Measurements from ENCODE around the gene CDH20.

The CDH20 gene

GRCh38 chr18:61432590-61432989, 99.4 kb downstream of the CDH20 start:
- DNase-seq: no peak

DNA sequence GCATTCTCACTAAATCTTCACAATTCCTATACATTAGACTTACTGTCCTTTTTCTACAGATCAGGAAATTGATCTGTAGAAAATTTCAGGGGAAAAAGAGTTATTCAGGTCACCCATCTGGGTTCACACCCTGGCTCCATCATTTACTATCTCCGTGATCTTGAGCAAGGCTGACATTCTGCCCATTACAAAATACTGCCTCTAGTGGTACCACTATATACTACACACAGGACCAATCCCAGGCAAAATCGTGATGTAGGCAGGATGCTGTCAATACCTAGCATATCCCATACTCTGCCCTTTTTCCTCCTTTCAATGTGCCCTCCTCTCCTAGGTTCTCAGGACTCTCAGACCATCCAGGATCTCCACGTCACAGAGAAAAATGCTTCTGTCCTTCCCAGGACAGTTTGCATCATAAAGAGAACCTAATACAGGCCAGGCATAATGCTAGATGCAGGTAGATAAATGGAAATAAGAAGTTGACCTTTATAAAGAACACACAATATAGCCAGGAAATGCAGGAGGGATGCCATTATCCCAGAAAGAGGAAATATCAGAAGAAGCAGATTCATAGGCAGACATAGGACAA, 101.9 kb downstream of the CDH20 start:
- DNase-seq: peak in 2 of 3 experiments; percentile 15 to 35

GRCh38 chr18:61443081-61443725, 110.0 kb downstream of the CDH20 start:
- no peak for DNase-seq

- DNase-seq: no peak
These were observed 115.1 kb downstream of the CDH20 start for GRCh38 chr18:61448316-61448715.

- no peak for DNase-seq
These were observed 126.8 kb downstream of the CDH20 start for GRCh38 chr18:61459896-61460648.

DNA sequence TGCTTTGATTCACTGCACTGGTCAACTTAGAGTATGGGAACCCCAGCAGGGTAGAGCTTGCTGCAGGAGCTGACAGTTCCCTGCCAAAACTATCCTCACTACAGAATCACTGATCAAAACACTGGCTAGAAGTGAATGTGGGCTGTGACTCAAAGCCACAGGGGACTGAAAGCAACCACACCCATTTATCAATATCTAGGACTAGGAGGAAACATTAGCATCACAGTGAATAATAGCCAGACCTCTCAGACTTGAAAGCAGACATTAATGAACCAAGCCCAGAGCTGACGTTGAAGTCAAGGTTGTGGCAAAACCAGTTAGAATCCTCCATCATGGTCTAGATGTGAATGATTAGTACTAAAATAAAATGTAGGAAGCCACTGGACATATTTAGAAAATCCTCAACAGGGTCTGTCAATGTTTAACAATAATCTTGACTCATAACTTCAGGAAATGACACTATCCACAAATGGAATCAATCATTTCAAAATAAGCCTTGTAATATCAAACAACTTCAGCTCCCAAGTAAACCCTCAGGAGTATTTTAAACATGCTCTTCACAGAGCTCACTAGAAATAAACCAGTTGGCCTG, 131.4 kb downstream of the CDH20 start:
- DNase-seq: peak in 1 of 3 experiments; percentile 53

- no peak for DNase-seq
These were observed 133.5 kb downstream of the CDH20 start for GRCh38 chr18:61466736-61467135.

GRCh38 chr18:61470031-61470674, 136.9 kb downstream of the CDH20 start:
- no peak for DNase-seq

- peak in 2 of 3 experiments; percentile 76 to 94 for DNase-seq
These were observed 138.3 kb downstream of the CDH20 start for GRCh38 chr18:61471541-61471940.

DNA sequence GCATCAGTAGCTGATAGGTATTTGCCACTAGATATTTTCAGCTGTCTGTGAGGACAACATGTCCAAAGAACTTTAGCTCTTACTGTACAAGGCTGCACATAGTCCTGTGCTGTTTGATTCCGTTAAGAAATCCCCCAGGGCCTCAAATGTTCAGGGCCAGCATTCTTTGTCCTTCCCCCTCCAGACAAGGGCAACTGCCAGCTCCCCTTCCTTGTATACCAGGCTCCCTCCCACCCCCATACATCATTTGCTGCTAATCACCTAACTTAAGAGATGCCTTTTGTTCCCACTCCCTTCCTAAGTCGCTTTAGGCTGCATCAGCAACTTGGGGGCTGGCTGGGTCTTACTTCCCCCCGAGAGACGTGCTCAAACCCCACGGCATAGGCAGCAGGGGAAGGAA, 138.7 kb downstream of the CDH20 start:
- DNase-seq: peak in 1 of 3 experiments; percentile 76

- DNase-seq: no peak
These were observed 141.1 kb downstream of the CDH20 start for GRCh38 chr18:61474341-61474740.

DNA sequence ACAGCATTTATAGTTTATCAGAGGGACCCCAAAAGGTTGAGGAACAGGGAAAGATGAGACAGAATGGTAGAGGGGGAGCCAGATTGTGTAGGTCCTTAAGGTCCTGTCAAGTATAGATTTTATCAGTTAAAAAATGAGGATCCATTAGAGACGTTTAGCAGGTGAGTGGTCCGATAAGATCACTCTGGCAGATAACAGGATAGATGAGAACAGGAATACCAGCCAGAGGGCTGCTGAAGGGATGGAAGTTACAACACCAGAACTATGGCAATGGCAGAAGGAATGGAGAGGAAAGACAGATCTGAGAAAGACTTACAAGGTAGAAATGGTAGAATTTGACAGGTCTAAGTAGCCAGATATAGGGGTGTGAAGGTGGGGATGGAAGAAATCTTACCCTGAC, 141.7 kb downstream of the CDH20 start:
- DNase-seq: no peak

- no peak for DNase-seq
These were observed 142.7 kb downstream of the CDH20 start for GRCh38 chr18:61475931-61476330.

GRCh38 chr18:61489334-61489733, 156.1 kb downstream of the CDH20 start:
- no peak for DNase-seq

GRCh38 chr18:61496374-61496773, 163.1 kb downstream of the CDH20 start:
- DNase-seq: peak in 2 of 3 experiments; percentile 65 to 79

GRCh38 chr18:61497422-61497821, 164.2 kb downstream of the CDH20 start:
- DNase-seq: no peak

- DNase-seq: peak; percentile 50 to 94 (median 84)
These were observed 169.2 kb downstream of the CDH20 start for GRCh38 chr18:61502472-61502871.

DNA sequence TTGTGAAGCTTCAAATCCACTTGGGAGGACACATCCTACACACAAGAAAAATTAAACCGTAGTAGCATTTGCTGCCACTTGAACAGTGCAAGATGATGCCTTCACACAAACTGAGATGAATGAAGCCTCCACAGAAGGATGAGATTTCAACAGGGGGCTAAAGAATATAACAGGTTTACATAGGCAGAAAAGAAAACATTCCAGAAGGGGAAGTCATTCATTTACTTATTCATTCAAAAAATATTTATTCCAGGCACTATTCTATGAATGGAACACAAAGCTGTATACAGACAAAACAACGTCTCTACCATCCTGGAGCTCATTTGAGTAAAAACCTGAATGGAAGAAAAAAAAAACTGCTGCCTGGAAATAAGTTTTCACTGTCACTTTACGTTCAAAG, 170.5 kb downstream of the CDH20 start:
- DNase-seq: no peak

DNA sequence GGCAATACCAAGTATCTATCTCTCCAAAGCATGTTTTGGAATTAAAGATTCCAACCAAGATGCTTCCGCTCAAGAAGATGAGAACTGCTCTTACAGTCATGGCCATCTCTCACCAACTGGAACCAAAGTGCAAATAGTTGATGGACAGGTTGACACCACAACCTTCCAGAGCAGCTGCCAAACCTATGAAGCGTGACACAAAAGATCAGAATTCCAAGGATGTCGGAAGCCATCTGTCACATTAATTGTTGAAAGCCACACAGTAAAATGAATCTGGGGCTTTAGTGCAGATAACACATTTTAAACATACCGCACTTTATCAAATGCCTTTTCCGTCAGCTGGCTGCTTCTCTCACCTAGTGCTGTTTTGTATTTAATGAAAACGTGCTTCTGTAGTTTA, 195.7 kb downstream of the CDH20 start:
- DNase-seq: no peak

GRCh38 chr18:61530681-61531080, 197.5 kb downstream of the CDH20 start:
- DNase-seq: no peak

GRCh38 chr18:61531182-61531581, 198.0 kb downstream of the CDH20 start:
- DNase-seq: no peak

GRCh38 chr18:61531891-61532290, 198.7 kb downstream of the CDH20 start:
- no peak for DNase-seq

DNA sequence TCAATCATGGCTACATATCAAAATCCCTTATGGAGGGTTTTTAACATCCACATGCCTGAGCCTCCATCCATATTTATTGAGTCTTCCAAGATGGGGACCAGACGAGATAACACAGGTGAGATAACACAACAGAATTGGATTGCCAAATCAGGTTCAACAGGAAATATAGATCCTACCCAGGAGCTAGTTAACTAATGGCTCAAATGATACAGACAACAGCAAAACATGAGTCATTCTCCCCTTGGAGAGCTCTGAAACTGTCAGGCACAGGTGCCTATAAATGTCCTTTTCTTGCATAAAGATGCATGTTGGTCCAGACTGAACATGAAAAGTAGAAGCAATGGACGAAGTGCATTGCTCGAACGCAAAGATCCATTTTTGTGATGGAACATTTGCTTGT, 202.2 kb downstream of the CDH20 start:
- no peak for DNase-seq
